Measurements from ENCODE around the gene LRSAM1. TPM values are rescaled to one million over a fixed set of nuclear protein-coding genes. Genes with fewer than 3 reads are reported as not detected.

Gene LRSAM1
- total RNA-seq, 3 donors from 2014 or later, result 16.8 to 29.0 (median 17.9) TPM

- intact Hi-C loops (cut with DNase I, micrococcal nuclease), result no loop called here
- Histone ChIP-seq H3K4me1 (ENCODE audit: low read depth) (no peaks in the 10 kb centered on the region), H3K4me3 (no peak overlapping the region), H3K9me3 (no peaks in the 10 kb centered on the region), H3K36me3 (ENCODE audit: low read depth) (peaks cover 4% of the 10 kb centered on the region)
- ATAC-seq (no peak), DNase-seq (no peak)
- TF ChIP-seq, protein P1, sequence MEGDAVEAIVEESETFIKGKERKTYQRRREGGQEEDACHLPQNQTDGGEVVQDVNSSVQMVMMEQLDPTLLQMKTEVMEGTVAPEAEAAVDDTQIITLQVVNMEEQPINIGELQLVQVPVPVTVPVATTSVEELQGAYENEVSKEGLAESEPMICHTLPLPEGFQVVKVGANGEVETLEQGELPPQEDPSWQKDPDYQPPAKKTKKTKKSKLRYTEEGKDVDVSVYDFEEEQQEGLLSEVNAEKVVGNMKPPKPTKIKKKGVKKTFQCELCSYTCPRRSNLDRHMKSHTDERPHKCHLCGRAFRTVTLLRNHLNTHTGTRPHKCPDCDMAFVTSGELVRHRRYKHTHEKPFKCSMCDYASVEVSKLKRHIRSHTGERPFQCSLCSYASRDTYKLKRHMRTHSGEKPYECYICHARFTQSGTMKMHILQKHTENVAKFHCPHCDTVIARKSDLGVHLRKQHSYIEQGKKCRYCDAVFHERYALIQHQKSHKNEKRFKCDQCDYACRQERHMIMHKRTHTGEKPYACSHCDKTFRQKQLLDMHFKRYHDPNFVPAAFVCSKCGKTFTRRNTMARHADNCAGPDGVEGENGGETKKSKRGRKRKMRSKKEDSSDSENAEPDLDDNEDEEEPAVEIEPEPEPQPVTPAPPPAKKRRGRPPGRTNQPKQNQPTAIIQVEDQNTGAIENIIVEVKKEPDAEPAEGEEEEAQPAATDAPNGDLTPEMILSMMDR (IDR thresholded peaks at IDR 0.05), result no peak
Measured at GRCh38 chr9:127506814-127507750, 55.8 kb downstream of the LRSAM1 start.

- H3K36me3 ChIP-seq (ENCODE audit: low read depth), result peaks cover 4% of the 10 kb centered on the region
- intact Hi-C loops (cut with DNase I, micrococcal nuclease), result no loop called here
- no peaks in the 10 kb centered on the region for H3K4me1 ChIP-seq (ENCODE audit: low read depth)
- H3K9me3 ChIP-seq, result no peaks in the 10 kb centered on the region
- ATAC-seq (no peak), DNase-seq (no peak)
- TF ChIP-seq, protein P1 (IDR thresholded peaks at IDR 0.05), result no peak
- H3K4me3 ChIP-seq, result no peak overlapping the region
Measured at GRCh38 chr9:127507751-127508648, 56.7 kb downstream of the LRSAM1 start.

GRCh38 chr9:127508901-127509260, 57.6 kb downstream of the LRSAM1 start:
- H3K36me3 ChIP-seq (ENCODE audit: low read depth), result peaks cover 4% of the 10 kb centered on the region
- intact Hi-C loops (cut with DNase I, micrococcal nuclease), result no loop called here
- DNase-seq, result no peak
- TF ChIP-seq, protein P1 (IDR thresholded peaks at IDR 0.05), result no peak
- no peak overlapping the region for H3K4me3 ChIP-seq
- H3K9me3 ChIP-seq, result no peaks in the 10 kb centered on the region
- no peaks in the 10 kb centered on the region for H3K4me1 ChIP-seq (ENCODE audit: low read depth)
- no peak for ATAC-seq

GRCh38 chr9:127509261-127509954, 58.1 kb downstream of the LRSAM1 start:
- DNase-seq (no peak), ATAC-seq (no peak)
- H3K9me3 ChIP-seq, result no peaks in the 10 kb centered on the region
- H3K4me1 ChIP-seq (ENCODE audit: low read depth), result no peaks in the 10 kb centered on the region
- no peak overlapping the region for H3K4me3 ChIP-seq
- peaks cover 4% of the 10 kb centered on the region for H3K36me3 ChIP-seq (ENCODE audit: low read depth)
- intact Hi-C loops (cut with DNase I, micrococcal nuclease), result no loop called here
- TF ChIP-seq, protein P1 (IDR thresholded peaks at IDR 0.05), result no peak

DNA sequence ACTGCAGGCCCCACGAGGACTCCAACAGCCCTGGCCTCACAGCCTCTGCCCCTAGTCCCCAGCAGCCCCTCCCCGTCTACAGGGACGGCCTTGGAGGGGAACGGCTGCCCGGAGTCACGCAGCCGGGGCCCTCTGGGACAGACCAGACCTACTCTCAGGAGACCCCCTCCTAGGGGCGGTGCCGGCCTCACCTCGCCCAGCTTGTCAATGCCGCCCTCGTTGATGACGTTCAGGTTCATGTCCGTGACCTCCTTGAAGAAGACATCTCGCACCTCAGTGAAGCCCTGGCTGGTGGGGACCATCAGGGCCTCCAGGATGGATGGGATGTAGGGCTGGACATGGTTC, 58.6 kb downstream of the LRSAM1 start:
- ATAC-seq, result no peak
- TF ChIP-seq, protein P1 (IDR thresholded peaks at IDR 0.05), result no peak
- intact Hi-C loops (cut with DNase I, micrococcal nuclease), result no loop called here

More for the DNA sequence above, 58.6 kb downstream of the LRSAM1 start:
- DNase-seq, result no peak
- no peaks in the 10 kb centered on the region for H3K9me3 ChIP-seq
- no peaks in the 10 kb centered on the region for H3K4me1 ChIP-seq (ENCODE audit: low read depth)
- H3K36me3 ChIP-seq (ENCODE audit: low read depth), result peaks cover 4% of the 10 kb centered on the region
- no peak overlapping the region for H3K4me3 ChIP-seq
